CD4-positive, alpha-beta T cell (primary cell): ENCODE data around the gene LUC7L2. TPM values are rescaled to one million over a fixed set of nuclear protein-coding genes. Genes with fewer than 3 reads are reported as not detected.

Source experiments
- ATAC-seq: fragments of 200-7000 bp; cut with Tn5 transposase; one replicate; pipeline ENCODE4 v1.10.0; 2022; ENCODE audit warnings: mild to moderate bottlenecking; ENCODE audit not compliant: poor library complexity
- CTCF ChIA-PET: fragments of 350-600 bp; sonication (Branson Sonifier 250); formaldehyde crosslinking; loops from one replicate; lab custom pipeline; 2021; ENCODE audit warnings: antibody characterized with exemption, inconsistent platforms; lab: Charles Lee
- POLR2A ChIA-PET: fragments of 350-600 bp; sonication (Branson Sonifier 250); formaldehyde crosslinking; loops from one replicate; lab custom pipeline; 2021; ENCODE audit warnings: antibody characterized with exemption, inconsistent platforms; lab: Charles Lee
- DNase-seq, 14 experiments: peaks; one replicate each; pipeline ENCODE4 v3.0.0-alpha.2; 2013 to 2020; ENCODE audit warnings: mixed read lengths in 2 of 14
- H3K27ac ChIP-seq, 2 donors: one replicate each; pipeline versions ENCODE4 v1.5.1 to v1.7.0; 2013; ENCODE audit warnings: low read length in 2 of 2, low read depth in 1 of 2, mild to moderate bottlenecking in 1 of 2
- H3K27me3 ChIP-seq, 2 experiments: 1 replicate in 1 of 2; 2 replicates in 1 of 2; pipeline versions ENCODE4 v1.6.1 to v1.7.0; 2013; ENCODE audit warnings: low read length in 2 of 2, control low read depth in 1 of 2, mild to moderate bottlenecking in 1 of 2, moderate library complexity in 1 of 2; ENCODE audit not compliant: insufficient read depth in 2 of 2, control insufficient read depth in 1 of 2
- H3K36me3 ChIP-seq: one replicate; pipeline ENCODE4 v1.6.1; 2013; ENCODE audit warnings: low read length, control low read depth; ENCODE audit not compliant: insufficient read depth
- H3K4me1 ChIP-seq: one replicate; pipeline ENCODE4 v1.6.1; 2013; ENCODE audit warnings: low read length, control low read depth; ENCODE audit not compliant: insufficient read depth
- H3K4me3 ChIP-seq: one replicate; pipeline ENCODE4 v1.5.1; 2013; ENCODE audit warnings: mild to moderate bottlenecking, low read length, moderate library complexity
- H3K9me3 ChIP-seq, 2 experiments: 1 replicate in 1 of 2; 2 replicates in 1 of 2; pipeline versions ENCODE4 v1.6.1 to v1.7.0; 2013; ENCODE audit warnings: low read length in 2 of 2, mild to moderate bottlenecking in 2 of 2, control low read depth in 1 of 2, moderate library complexity in 1 of 2; ENCODE audit not compliant: control insufficient read depth in 1 of 2, insufficient read depth in 1 of 2
- H3K27ac Mint-ChIP-seq: one replicate; pipeline ENCODE4 v1.8.0; 2020; ENCODE audit warnings: mixed read lengths
- H3K27me3 Mint-ChIP-seq: one replicate; pipeline ENCODE4 v1.8.0; 2021; ENCODE audit warnings: mixed read lengths
- H3K36me3 Mint-ChIP-seq: one replicate; pipeline ENCODE4 v1.8.0; 2021; ENCODE audit warnings: low read depth, mixed read lengths
- H3K4me1 Mint-ChIP-seq: one replicate; pipeline ENCODE4 v1.8.0; 2021; ENCODE audit warnings: low read depth, mixed read lengths
- H3K4me3 Mint-ChIP-seq: one replicate; pipeline ENCODE4 v1.8.0; 2020; ENCODE audit warnings: mild to moderate bottlenecking, mixed read lengths
- H3K9me3 Mint-ChIP-seq: one replicate; pipeline ENCODE4 v1.8.0; 2020; ENCODE audit warnings: mixed read lengths
- CTCF ChIP-seq: fragments of 200-600 bp; IDR thresholded peaks from one replicate; pipeline ENCODE4 v1.8.0; 2022; ENCODE audit warnings: antibody characterized with exemption, mild to moderate bottlenecking
- intact Hi-C, 2 experiments: fragments of 100-400 bp; cut with DNase I in 1 of 2; cut with micrococcal nuclease in 1 of 2; formaldehyde crosslinking; loops; one replicate each; pipeline versions ENCODE4 v1.15.1 to v1.9.0; 2023 to 2025; cut with DNase I, micrococcal nuclease
- total RNA-seq, 174 experiments: library from RNA in 2 of 174; stranded (reverse) in 2 of 174; gene quantifications; one replicate each; pipeline ENCODE4 v1.2.3 and lab custom pipeline; 2021 to 2026

The LUC7L2 gene
- total RNA-seq, 2 experiments from 2014 or later: 177 to 194 TPM

GRCh38 chr7:139436806-139437205 lies 77.1 kb downstream of the LUC7L2 start:
- H3K27ac ChIP-seq: no peak overlapping the region
- H3K9me3 ChIP-seq: no peaks in the 10 kb centered on the region
- TF ChIP-seq CTCF: no peak
- peaks cover 8% of the 10 kb centered on the region for H3K4me1 ChIP-seq
- no peaks in the 10 kb centered on the region for H3K36me3 ChIP-seq
- H3K27me3 ChIP-seq: no peaks in the 10 kb centered on the region
- no peak for ATAC-seq
- Mint-ChIP-seq H3K36me3 (no peaks in the 10 kb centered on the region), H3K4me1 (peaks cover 9% of the 10 kb centered on the region), H3K9me3 (no peaks in the 10 kb centered on the region), H3K27ac (no peak overlapping the region), H3K27me3 (no peaks in the 10 kb centered on the region), H3K4me3 (no peak overlapping the region)
- POLR2A ChIA-PET: no interaction called here
- DNase-seq: no peak
- intact Hi-C loops: no loop called here
- CTCF ChIA-PET: no interaction called here
- H3K4me3 ChIP-seq: no peak overlapping the region

- ChIA-PET CTCF (no interaction called here), POLR2A (no interaction called here)
- Histone ChIP-seq H3K36me3 (no peaks in the 10 kb centered on the region), H3K4me3 (no peak overlapping the region), H3K27me3 (no peaks in the 10 kb centered on the region), H3K27ac (no peak overlapping the region), H3K4me1 (peaks cover 3% of the 10 kb centered on the region), H3K9me3 (no peaks in the 10 kb centered on the region)
- intact Hi-C loops: no loop called here
- no peak overlapping the region for H3K4me3 Mint-ChIP-seq
- H3K27ac Mint-ChIP-seq: no peak overlapping the region
- no peaks in the 10 kb centered on the region for H3K27me3 Mint-ChIP-seq
- ATAC-seq: no peak
- no peak for DNase-seq
- H3K4me1 Mint-ChIP-seq: peaks cover 5% of the 10 kb centered on the region
- H3K9me3 Mint-ChIP-seq: no peaks in the 10 kb centered on the region
- no peak for TF ChIP-seq CTCF
- no peaks in the 10 kb centered on the region for H3K36me3 Mint-ChIP-seq
These were observed 79.7 kb downstream of the LUC7L2 start for GRCh38 chr7:139439375-139439774.

GRCh38 chr7:139441961-139442360 lies 82.3 kb downstream of the LUC7L2 start:
- ATAC-seq (no peak), DNase-seq (no peak)
- Histone ChIP-seq H3K4me3 (no peak overlapping the region), H3K36me3 (no peaks in the 10 kb centered on the region), H3K9me3 (no peaks in the 10 kb centered on the region), H3K27me3 (no peaks in the 10 kb centered on the region), H3K27ac (no peak overlapping the region), H3K4me1 (no peaks in the 10 kb centered on the region)
- Mint-ChIP-seq H3K9me3 (no peaks in the 10 kb centered on the region), H3K4me3 (no peak overlapping the region), H3K4me1 (no peaks in the 10 kb centered on the region), H3K27me3 (no peaks in the 10 kb centered on the region), H3K36me3 (no peaks in the 10 kb centered on the region), H3K27ac (no peak overlapping the region)
- ChIA-PET POLR2A (no interaction called here), CTCF (no interaction called here)
- intact Hi-C loops: no loop called here
- no peak for TF ChIP-seq CTCF
